Right atrium auricular region (tissue), 2 donors: ENCODE data around the gene NTF4. TPM values are rescaled to one million over a fixed set of nuclear protein-coding genes. Genes with fewer than 3 reads are reported as not detected.

Experiments used
- DNase-seq: peaks from one replicate; pipeline ENCODE4 v3.0.0-alpha.2; 2019; ENCODE audit warnings: low spot score
- H3K27ac ChIP-seq, 2 donors: fragments of 200-600 bp; sonication (generic); 1 replicate in 1 of 2; 2 replicates in 1 of 2; pipeline ENCODE4 v1.5.1; 2016 to 2019
- H3K27me3 ChIP-seq, 2 donors: fragments of 200-600 bp; sonication (generic); one replicate each; pipeline versions ENCODE4 v1.5.1 to v1.6.0; 2017 to 2019
- H3K36me3 ChIP-seq: fragments of 200-600 bp; sonication (generic); one replicate; pipeline ENCODE4 v1.5.1; 2016
- H3K4me1 ChIP-seq, 2 donors: fragments of 200-600 bp; sonication (generic); one replicate each; pipeline versions ENCODE4 v1.5.1 to v1.6.0; 2017 to 2019
- H3K4me3 ChIP-seq, 2 donors: fragments of 200-600 bp; sonication (generic); 1 replicate in 1 of 2; 2 replicates in 1 of 2; pipeline ENCODE4 v1.5.1; 2017 to 2019; ENCODE audit warnings: mild to moderate bottlenecking in 1 of 2, moderate library complexity in 1 of 2
- H3K9me3 ChIP-seq, 2 donors: fragments of 200-600 bp; sonication (generic); one replicate each; pipeline ENCODE4 v1.5.1; 2019
- CTCF ChIP-seq, 2 donors: fragments of 200-600 bp; sonication (generic); IDR thresholded peaks; one replicate each; pipeline ENCODE4 v1.5.1; 2019; ENCODE audit warnings: antibody characterized with exemption in 2 of 2
- total RNA-seq, 2 donors: library from RNA; depleted of rRNA; stranded (reverse); fragments of >200 nt; gene quantifications; one replicate each; pipeline ENCODE4 v1.1.0, GENCODE V29; 2016

Gene NTF4
- total RNA-seq, 2 donors from 2014 or later: not detected

GRCh38 chr19:49064029-49064629 lies 489 bp downstream of the NTF4 start:
- no peak for TF ChIP-seq CTCF (IDR thresholded peaks at IDR 0.05)
- H3K4me1 ChIP-seq: peaks cover 0 to 31% of the 10 kb centered on the region in 2 donors
- no peaks in the 10 kb centered on the region for H3K27me3 ChIP-seq
- DNase-seq: no peak
- H3K4me3 ChIP-seq: no peak overlapping the region
- H3K27ac ChIP-seq: peak overlapping the region in 1 of 2 donors; percentile 58
- no peaks in the 10 kb centered on the region for H3K36me3 ChIP-seq
- H3K9me3 ChIP-seq: no peaks in the 10 kb centered on the region

GRCh38 chr19:49061445-49061844 lies 3.2 kb downstream of the NTF4 start:
- Histone ChIP-seq H3K4me1 (peaks cover 0 to 38% of the 10 kb centered on the region in 2 donors), H3K27me3 (no peaks in the 10 kb centered on the region), H3K4me3 (no peak overlapping the region), H3K36me3 (no peaks in the 10 kb centered on the region), H3K27ac (no peak overlapping the region), H3K9me3 (no peaks in the 10 kb centered on the region)
- DNase-seq: no peak
- TF ChIP-seq CTCF (IDR thresholded peaks at IDR 0.05): no peak

GRCh38 chr19:49061000-49061399 lies 3.6 kb downstream of the NTF4 start:
- Histone ChIP-seq H3K27ac (no peak overlapping the region), H3K36me3 (no peaks in the 10 kb centered on the region), H3K27me3 (no peaks in the 10 kb centered on the region), H3K9me3 (no peaks in the 10 kb centered on the region), H3K4me3 (no peak overlapping the region), H3K4me1 (peaks cover 0 to 36% of the 10 kb centered on the region in 2 donors)
- TF ChIP-seq CTCF (IDR thresholded peaks at IDR 0.05): no peak
- no peak for DNase-seq

- H3K27ac ChIP-seq: no peak overlapping the region
- H3K4me1 ChIP-seq: peaks cover 0 to 19% of the 10 kb centered on the region in 2 donors
- TF ChIP-seq CTCF (IDR thresholded peaks at IDR 0.05): no peak
- H3K4me3 ChIP-seq: no peak overlapping the region
- no peak for DNase-seq
- no peaks in the 10 kb centered on the region for H3K36me3 ChIP-seq
- H3K9me3 ChIP-seq: no peaks in the 10 kb centered on the region
- H3K27me3 ChIP-seq: no peaks in the 10 kb centered on the region
Measured at GRCh38 chr19:49059053-49059452, 5.6 kb downstream of the NTF4 start.

- Histone ChIP-seq H3K9me3 (no peaks in the 10 kb centered on the region), H3K27me3 (no peaks in the 10 kb centered on the region), H3K27ac (no peak overlapping the region), H3K36me3 (no peaks in the 10 kb centered on the region), H3K4me3 (no peak overlapping the region), H3K4me1 (peaks cover 0 to 19% of the 10 kb centered on the region in 2 donors)
- DNase-seq: no peak
- no peak for TF ChIP-seq CTCF (IDR thresholded peaks at IDR 0.05)
Measured at GRCh38 chr19:49058562-49058961, 6.1 kb downstream of the NTF4 start.
